ENCODE results near the gene XPO6.

XPO6 gene

DNA sequence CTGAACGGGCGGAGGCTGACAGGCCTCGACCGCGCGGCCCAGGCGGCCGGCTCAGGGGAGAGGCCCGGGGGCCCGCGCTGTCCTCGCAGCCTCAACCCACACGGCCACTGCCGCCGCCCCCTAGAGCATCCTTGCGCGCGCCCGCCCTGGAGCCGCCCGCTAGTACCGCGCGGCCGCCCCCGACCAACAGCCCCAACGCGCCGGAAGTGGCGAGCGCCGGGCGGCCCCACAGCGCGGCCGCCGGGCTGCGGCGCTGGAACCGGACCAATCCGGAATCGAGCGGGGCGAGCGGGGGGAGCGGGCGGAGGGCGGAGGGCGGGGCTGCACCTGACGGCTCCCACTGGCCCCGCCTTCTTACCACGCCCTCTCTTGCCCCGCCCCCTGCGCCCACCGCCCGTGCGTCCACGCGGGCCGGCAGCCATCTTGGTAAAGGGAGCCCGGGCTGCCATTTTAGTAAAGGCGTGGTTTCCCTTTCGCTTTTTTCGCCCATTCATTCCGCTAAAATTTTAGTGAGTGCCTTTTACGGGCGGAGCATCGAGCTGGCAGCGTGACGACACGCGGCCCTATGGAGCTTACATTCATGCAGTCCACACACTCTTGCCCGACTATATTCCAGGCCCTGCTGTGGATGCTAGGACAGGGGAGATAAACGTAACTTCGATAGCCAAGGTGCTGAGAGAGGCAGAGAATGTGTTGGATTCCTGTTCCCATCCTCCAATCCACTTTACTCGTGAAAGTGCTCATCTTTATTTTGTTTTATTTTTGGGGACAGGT, at the start of gene XPO6:
Gene XPO6, minus strand, starts transcription at position 208 of the 774 bp plus-strand sequence. CDS start 597 bp downstream, outside the sequence.
- peak; percentile 88 for DNase-seq (ENCODE audit: low read depth)
- TF ChIP-seq CTCF (conservative IDR thresholded peaks at IDR 0.05; ENCODE audit: low read length), result no peak
- peak within 1 kb of the TSS; percentile 86 for H3K4me3 ChIP-seq (ENCODE audit: low read length)

- no peak overlapping the region for H3K4me3 ChIP-seq (ENCODE audit: low read length)
- no peak for TF ChIP-seq CTCF (conservative IDR thresholded peaks at IDR 0.05; ENCODE audit: low read length)
Measured at GRCh38 chr16:28260193-28260592, 48.4 kb upstream of the XPO6 start.

DNA sequence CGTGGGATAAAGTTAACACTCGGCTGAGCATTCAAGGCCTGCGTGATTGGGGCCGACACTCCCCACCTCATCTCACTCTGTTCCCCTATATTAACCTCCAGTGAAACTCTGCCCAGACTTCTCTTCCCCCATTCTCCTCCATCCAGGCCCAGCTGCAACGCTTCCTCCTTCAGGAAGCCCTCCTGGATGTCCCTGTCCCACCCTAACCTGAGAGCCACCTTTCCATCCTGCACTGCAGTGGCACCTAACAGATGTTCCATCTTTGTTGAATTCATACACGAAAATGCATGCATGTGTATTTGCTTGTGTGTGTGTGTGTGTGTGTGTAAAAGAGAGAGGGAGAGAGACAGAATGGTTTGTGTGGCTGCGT, 48.0 kb upstream of the XPO6 start:
- TF ChIP-seq CTCF (conservative IDR thresholded peaks at IDR 0.05; ENCODE audit: low read length), result no peak

More at GRCh38 chr16:28260193-28260592, 48.4 kb upstream of the XPO6 start:
- no peak for DNase-seq (ENCODE audit: low read depth)

GRCh38 chr16:28259091-28259780, 47.5 kb upstream of the XPO6 start:
- no peak overlapping the region for H3K4me3 ChIP-seq (ENCODE audit: low read length)
- no peak for DNase-seq (ENCODE audit: low read depth)
- no peak for TF ChIP-seq CTCF (conservative IDR thresholded peaks at IDR 0.05; ENCODE audit: low read length)

More for the DNA sequence above, 48.0 kb upstream of the XPO6 start:
- no peak overlapping the region for H3K4me3 ChIP-seq (ENCODE audit: low read length)
- no peak for DNase-seq (ENCODE audit: low read depth)

DNA sequence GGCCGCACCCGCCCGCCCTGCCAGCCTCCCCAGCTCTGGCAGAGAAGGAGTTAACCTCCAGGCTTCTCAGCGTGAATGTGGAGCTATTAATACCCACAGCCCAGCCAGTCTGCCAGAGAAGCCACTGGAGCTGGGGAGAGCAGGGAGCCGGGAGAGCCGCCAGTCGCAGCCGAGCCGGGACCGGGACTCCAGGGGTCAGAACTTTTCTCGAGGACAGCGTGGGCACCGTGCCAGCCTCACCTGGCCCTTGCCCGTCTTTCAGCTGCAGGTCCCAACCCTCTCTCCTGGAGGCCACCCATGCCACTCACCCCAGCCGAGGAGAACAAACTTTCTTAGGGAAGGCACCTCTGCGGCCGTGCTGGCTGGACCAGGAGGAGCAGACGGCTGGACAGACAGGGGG, 46.8 kb upstream of the XPO6 start:
- peak; percentile 9 for DNase-seq (ENCODE audit: low read depth)
- no peak overlapping the region for H3K4me3 ChIP-seq (ENCODE audit: low read length)
- no peak for TF ChIP-seq CTCF (conservative IDR thresholded peaks at IDR 0.05; ENCODE audit: low read length)

DNA sequence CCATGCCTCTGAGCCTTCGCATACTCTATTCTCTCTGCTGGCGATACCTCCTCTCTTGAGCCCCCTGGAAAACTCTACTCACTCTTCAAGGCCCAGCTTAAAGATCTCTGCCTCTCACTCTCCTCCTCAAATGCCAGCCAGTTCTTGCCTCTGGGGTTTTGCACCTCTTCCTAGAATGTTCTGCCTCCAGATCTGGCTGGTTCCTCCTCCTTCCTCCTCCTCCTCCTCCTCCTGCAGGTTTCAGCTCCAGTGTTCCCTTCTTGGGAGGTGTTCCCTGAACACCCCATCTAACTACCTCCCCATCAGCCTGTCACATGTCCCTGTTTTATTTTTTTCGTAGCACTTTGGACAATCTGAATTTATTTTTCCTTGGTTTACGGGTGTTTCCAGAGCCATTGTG, 45.5 kb upstream of the XPO6 start:
- no peak overlapping the region for H3K4me3 ChIP-seq (ENCODE audit: low read length)
- no peak for TF ChIP-seq CTCF (conservative IDR thresholded peaks at IDR 0.05; ENCODE audit: low read length)
- no peak for DNase-seq (ENCODE audit: low read depth)

DNA sequence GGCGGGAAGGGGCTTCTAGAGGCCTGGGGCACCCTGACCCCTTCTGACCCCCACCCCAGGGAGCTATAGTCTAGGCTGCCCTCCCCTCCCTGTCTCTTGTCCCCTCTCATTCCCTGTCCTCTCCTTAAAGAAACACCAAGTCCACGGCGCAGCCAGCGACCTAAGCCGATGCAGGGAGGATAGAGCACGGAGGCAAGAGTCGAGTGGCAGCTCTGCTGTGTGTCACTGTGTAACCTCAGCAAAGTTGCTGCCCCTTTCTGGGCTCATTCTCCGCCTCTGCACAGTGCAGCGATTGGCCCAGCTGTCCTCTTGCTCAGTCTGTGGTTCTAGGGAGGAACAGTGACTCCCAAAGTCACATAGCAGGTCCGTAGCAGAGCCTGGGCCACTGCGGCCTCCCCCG, 44.1 kb upstream of the XPO6 start:
- no peak for TF ChIP-seq CTCF (conservative IDR thresholded peaks at IDR 0.05; ENCODE audit: low read length)
- no peak overlapping the region for H3K4me3 ChIP-seq (ENCODE audit: low read length)

More for the DNA sequence above, 44.1 kb upstream of the XPO6 start:
- DNase-seq (ENCODE audit: low read depth), result no peak

All from AG10803 (cell line).